HepG2 (cell line): ENCODE measurements around the gene UFSP2. TPM values are rescaled to one million over a fixed set of nuclear protein-coding genes. Genes with fewer than 3 reads are reported as not detected.

Experiments used
- FOSL2 ChIP-seq: sonication (generic); formaldehyde crosslinking; IDR thresholded peaks from 2 replicates; pipeline ENCODE4 v1.4.0; 2020; ENCODE audit warnings: missing genetic modification reagents
- HOXA3 ChIP-seq: sonication (generic); formaldehyde crosslinking; IDR thresholded peaks from 2 replicates; pipeline ENCODE4 v1.5.0; 2020; ENCODE audit warnings: missing genetic modification reagents
- KLF15 ChIP-seq: sonication (generic); formaldehyde crosslinking; IDR thresholded peaks from 2 replicates; pipeline ENCODE4 v1.8.1; 2023; ENCODE audit warnings: borderline replicate concordance, mild to moderate bottlenecking, inconsistent platforms, missing genetic modification reagents, mixed read lengths
- MED1 ChIP-seq: sonication (generic); formaldehyde crosslinking; IDR thresholded peaks from 2 replicates; pipeline ENCODE4 v1.4.0; 2020; ENCODE audit warnings: missing genetic modification reagents
- MEIS1 ChIP-seq: sonication (generic); formaldehyde crosslinking; IDR thresholded peaks from 2 replicates; pipeline ENCODE4 v1.9.0; 2021; ENCODE audit warnings: mild to moderate bottlenecking, missing genetic modification reagents, moderate library complexity, borderline replicate concordance
- MTF2 ChIP-seq: sonication (generic); formaldehyde crosslinking; IDR thresholded peaks from 2 replicates; pipeline ENCODE4 v1.5.0; 2020; ENCODE audit warnings: missing genetic modification reagents, borderline replicate concordance
- MYC ChIP-seq: sonication (generic); formaldehyde crosslinking; IDR thresholded peaks from 2 replicates; pipeline ENCODE4 v1.9.0; 2021; ENCODE audit warnings: missing genetic modification reagents, borderline replicate concordance
- NBN ChIP-seq: fragments of 450-650 bp; conservative IDR thresholded peaks from 2 replicates; pipeline ENCODE4 v1.6.1; 2017
- RFX3 ChIP-seq: IDR thresholded peaks from 2 replicates; pipeline ENCODE4 v1.6.1; 2016; ENCODE audit warnings: missing biosample characterization, missing genetic modification reagents
- THAP11 ChIP-seq: IDR thresholded peaks from 2 replicates; pipeline ENCODE4 v1.6.1; 2016; ENCODE audit warnings: missing biosample characterization, missing genetic modification reagents
- ZBTB21 ChIP-seq: sonication (generic); formaldehyde crosslinking; IDR thresholded peaks from 2 replicates; pipeline ENCODE4 v1.4.0; 2020; ENCODE audit warnings: missing genetic modification reagents
- ZMYM3 ChIP-seq: sonication (generic); formaldehyde crosslinking; IDR thresholded peaks from 2 replicates; pipeline ENCODE4 v1.5.1; 2020; ENCODE audit warnings: mild to moderate bottlenecking, missing genetic modification reagents
- ZNF160 ChIP-seq: sonication (generic); formaldehyde crosslinking; IDR thresholded peaks from 2 replicates; pipeline ENCODE4 v1.8.0; 2022; ENCODE audit warnings: mild to moderate bottlenecking, inconsistent platforms, missing genetic modification reagents
- ZNF24 ChIP-seq: fragments of 450-650 bp; IDR thresholded peaks from 2 replicates; pipeline ENCODE4 v1.6.1; 2017; ENCODE audit warnings: antibody characterized with exemption, mild to moderate bottlenecking
- ZNF460 ChIP-seq: sonication (generic); formaldehyde crosslinking; IDR thresholded peaks from 2 replicates; pipeline ENCODE4 v1.5.1; 2020; ENCODE audit warnings: missing genetic modification reagents, mild to moderate bottlenecking, borderline replicate concordance
- ZNF570 ChIP-seq: sonication (generic); formaldehyde crosslinking; IDR thresholded peaks from 2 replicates; pipeline ENCODE4 v1.4.0; 2020; ENCODE audit warnings: mild to moderate bottlenecking, missing genetic modification reagents, borderline replicate concordance
- ZSCAN9 ChIP-seq: IDR thresholded peaks from 2 replicates; pipeline ENCODE4 v1.6.1; 2016; ENCODE audit warnings: borderline replicate concordance
- polyA plus RNA-seq, 8 experiments: library from polyadenylated mRNA; depleted of rRNA in 3 of 8; stranded (reverse) in 7 of 8; unstranded in 1 of 8; fragments of >200 nt; fragmentation: Illumina TruSeq in 4 of 8; extraction: Trizol in 4 of 8; gene quantifications; 2 replicates each; pipeline versions ENCODE4 v1.2.1 to v1.2.3, GENCODE V29; 2011 to 2016; ENCODE audit warnings: low read depth in 4 of 8, missing spikeins in 1 of 8, mixed read lengths in 1 of 8; ENCODE audit not compliant: insufficient read depth in 1 of 8
- total RNA-seq, 5 experiments: library from RNA; depleted of rRNA; stranded (reverse); fragments of >200 nt; fragmentation: Illumina TruSeq; extraction: Trizol; gene quantifications; 2 replicates each; pipeline ENCODE4 v1.2.3, GENCODE V29; 2016; ENCODE audit warnings: low read depth in 1 of 5
- TF ChIP-seq, protein P1 (sequence below): IDR thresholded peaks from 2 replicates; pipeline ENCODE4 v1.6.1; 2016; ENCODE audit warnings: mild to moderate bottlenecking
- TF ChIP-seq, protein P2 (sequence below): sonication (generic); formaldehyde crosslinking; IDR thresholded peaks from 2 replicates; pipeline ENCODE4 v1.8.0; 2022; ENCODE audit warnings: missing genetic modification reagents, low read depth, mild to moderate bottlenecking, borderline replicate concordance

Gene UFSP2
- total and polyA plus RNA-seq, 2 of the 13 experiments (the other 11 are each of a cell fraction or from before 2014, with no cell fraction given) = 24.1 to 32.3 TPM

DNA sequence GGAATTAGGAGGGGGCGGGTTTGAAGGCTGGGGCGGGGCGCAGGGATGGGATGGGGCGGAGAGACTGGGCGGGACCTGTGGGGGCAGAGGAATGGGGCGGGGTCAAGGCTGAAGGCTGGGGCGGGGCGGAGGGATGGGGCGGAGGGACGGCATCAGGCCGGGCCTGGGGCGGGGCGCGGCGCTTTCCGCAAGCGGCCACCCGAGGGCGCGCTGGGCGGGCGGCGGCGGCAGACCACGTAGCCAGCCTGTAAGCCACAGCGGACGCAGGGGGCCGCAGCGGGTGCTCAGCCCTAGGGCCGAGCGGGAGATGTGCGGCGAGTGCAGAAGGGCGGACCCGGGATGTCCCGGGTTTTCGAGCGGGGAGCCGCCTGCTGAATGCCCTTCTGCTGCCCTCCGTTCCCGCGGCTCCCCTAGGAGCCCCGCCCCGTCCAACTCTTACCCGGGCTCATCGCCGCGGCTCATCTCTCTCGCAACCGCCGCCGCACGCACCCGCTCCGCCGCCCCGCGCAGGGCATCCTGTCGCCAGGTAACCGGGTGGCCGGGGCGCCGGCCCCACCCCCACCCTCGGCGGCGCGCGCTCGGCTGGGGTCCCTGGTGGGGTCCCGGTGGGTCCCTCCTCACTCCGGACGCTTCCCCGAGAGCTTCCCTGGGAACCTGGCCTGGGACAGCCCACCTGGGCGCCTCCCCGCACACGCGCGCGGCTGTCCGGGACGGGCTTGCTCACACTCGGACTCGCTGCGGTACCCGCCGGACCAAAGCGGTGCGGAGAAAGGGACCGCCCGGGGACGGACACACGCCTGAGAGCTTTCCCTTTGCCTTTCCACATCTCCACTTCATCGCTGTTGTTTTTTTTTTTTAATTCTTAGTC is 45.7 kb upstream of the UFSP2 start, which contains the start of gene CCDC110 (continued):
- TF ChIP-seq ZNF570 (CRISPR knock-in tag) (no peak), HOXA3 (peak; percentile 22; the same call in 1 of the 2 replicates), RFX3 (no peak), MED1 (peak; percentile 32; the same call in 1 of the 2 replicates), MTF2 (CRISPR knock-in tag) (peak; percentile 54; the same call in 1 of the 2 replicates), ZNF160 (CRISPR knock-in tag) (0 out of 2 replicates have a peak, but pooled peaks have one; percentile 28), ZBTB21 (CRISPR knock-in tag) (no peak), ZNF460 (no peak), FOSL2 (no peak), ZMYM3 (no peak), MEIS1 (CRISPR knock-in tag) (no peak), MYC (CRISPR knock-in tag) (peak; percentile 30; the same call in 1 of the 2 replicates), ZNF24 (no peak), NBN (no peak), THAP11 (CRISPR knock-in tag) (0 out of 2 replicates have a peak, but pooled peaks have one; percentile 19), KLF15 (CRISPR knock-in tag) (0 out of 2 replicates have a peak, but pooled peaks have one; percentile 41), ZSCAN9 (CRISPR knock-in tag) (no peak)
- TF ChIP-seq, protein P1, sequence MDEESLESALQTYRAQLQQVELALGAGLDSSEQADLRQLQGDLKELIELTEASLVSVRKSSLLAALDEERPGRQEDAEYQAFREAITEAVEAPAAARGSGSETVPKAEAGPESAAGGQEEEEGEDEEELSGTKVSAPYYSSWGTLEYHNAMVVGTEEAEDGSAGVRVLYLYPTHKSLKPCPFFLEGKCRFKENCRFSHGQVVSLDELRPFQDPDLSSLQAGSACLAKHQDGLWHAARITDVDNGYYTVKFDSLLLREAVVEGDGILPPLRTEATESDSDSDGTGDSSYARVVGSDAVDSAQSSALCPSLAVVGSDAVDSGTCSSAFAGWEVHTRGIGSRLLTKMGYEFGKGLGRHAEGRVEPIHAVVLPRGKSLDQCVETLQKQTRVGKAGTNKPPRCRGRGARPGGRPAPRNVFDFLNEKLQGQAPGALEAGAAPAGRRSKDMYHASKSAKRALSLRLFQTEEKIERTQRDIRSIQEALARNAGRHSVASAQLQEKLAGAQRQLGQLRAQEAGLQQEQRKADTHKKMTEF = peak; percentile 16; the same call in 1 of the 2 replicates
- TF ChIP-seq, protein P2, sequence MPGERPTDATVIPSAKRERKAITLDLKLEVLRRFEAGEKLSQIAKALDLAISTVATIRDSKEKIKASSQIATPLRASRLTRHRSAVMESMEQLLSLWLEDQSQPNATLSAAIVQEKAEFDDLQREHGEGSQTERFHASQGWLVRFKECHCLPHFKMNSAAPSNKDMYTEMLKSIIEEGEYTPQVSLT (CRISPR knock-in tag) = no peak
